Mesothelial cell of epicardium (in vitro differentiated cells): ENCODE measurements around the gene TBC1D22A. TPM values are rescaled to one million over a fixed set of nuclear protein-coding genes. Genes with fewer than 3 reads are reported as not detected.

ENCODE experiments used
- DNase-seq, 2 experiments: peaks; one replicate each; pipeline ENCODE4 v3.0.0; 2021; ENCODE audit warnings: low spot score in 2 of 2; ENCODE audit not compliant: unreplicated experiment in 2 of 2
- H3K27ac Mint-ChIP-seq: 2 replicates; pipeline ENCODE4 v1.8.0; 2021; ENCODE audit warnings: mixed read lengths
- H3K27me3 Mint-ChIP-seq: 2 replicates; pipeline ENCODE4 v1.8.0; 2021; ENCODE audit warnings: low read depth, mixed read lengths
- H3K36me3 Mint-ChIP-seq: 2 replicates; pipeline ENCODE4 v1.8.0; 2021; ENCODE audit warnings: mixed read lengths
- H3K4me1 Mint-ChIP-seq: 2 replicates; pipeline ENCODE4 v1.8.0; 2021; ENCODE audit warnings: mixed read lengths
- H3K4me3 Mint-ChIP-seq: 2 replicates; pipeline ENCODE4 v1.8.0; 2021; ENCODE audit warnings: mild to moderate bottlenecking, moderate library complexity, mixed read lengths
- H3K9me3 Mint-ChIP-seq: 2 replicates; pipeline ENCODE4 v1.8.0; 2021; ENCODE audit warnings: mixed read lengths
- total RNA-seq: library from RNA; stranded (reverse); gene quantifications from 3 replicates; pipeline ENCODE4 v1.2.1, GENCODE V29; 2021
- TF ChIP-seq, protein P1 (sequence below): fragments of 200-600 bp; sonication (generic); IDR thresholded peaks from one replicate; pipeline ENCODE4 v1.5.0; 2021; ENCODE audit warnings: antibody characterized with exemption; ENCODE audit not compliant: unreplicated experiment

The TBC1D22A gene
- total RNA-seq, 1 donor from 2014 or later: 26.6 TPM

DNA sequence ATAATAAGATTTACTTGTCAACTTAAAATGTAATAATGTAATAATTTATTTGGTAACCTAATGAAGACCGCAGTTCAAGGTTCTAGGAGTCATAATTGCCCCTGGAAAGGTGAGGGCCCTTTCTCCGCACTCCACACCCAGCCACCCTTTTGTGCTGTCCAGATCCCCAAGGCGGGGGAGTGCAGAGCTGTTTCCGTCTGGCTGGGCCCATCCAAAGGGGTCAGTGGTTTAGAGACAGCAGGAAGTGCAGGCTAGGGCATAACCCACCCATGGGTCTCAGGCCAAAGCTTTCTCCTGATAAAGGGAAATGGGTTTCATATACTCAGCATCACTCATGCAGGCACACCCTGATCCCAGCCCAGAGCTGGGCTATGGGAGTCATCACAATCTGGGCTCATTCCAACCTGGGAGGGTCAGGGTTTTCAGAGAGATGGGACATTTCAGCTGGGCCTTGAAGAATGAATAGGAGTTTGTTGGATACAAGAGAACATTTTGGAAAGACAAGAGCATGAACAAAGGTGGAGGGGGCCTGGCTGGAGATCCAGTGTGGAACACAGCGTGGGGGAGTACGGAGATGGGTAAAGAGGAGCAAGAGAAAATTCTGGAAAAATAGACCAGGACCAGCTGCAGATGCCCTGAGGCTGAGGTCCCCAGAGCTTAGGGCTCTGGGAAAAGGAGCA lies 432.2 kb downstream of the TBC1D22A start:
- Mint-ChIP-seq H3K9me3 (peaks cover 32% of the 10 kb centered on the region), H3K27ac (no peak overlapping the region), H3K4me3 (no peak overlapping the region), H3K36me3 (peaks cover 6% of the 10 kb centered on the region), H3K4me1 (no peaks in the 10 kb centered on the region), H3K27me3 (no peaks in the 10 kb centered on the region)
- DNase-seq: peak in 1 of 2 experiments; percentile 27
- TF ChIP-seq, protein P1, sequence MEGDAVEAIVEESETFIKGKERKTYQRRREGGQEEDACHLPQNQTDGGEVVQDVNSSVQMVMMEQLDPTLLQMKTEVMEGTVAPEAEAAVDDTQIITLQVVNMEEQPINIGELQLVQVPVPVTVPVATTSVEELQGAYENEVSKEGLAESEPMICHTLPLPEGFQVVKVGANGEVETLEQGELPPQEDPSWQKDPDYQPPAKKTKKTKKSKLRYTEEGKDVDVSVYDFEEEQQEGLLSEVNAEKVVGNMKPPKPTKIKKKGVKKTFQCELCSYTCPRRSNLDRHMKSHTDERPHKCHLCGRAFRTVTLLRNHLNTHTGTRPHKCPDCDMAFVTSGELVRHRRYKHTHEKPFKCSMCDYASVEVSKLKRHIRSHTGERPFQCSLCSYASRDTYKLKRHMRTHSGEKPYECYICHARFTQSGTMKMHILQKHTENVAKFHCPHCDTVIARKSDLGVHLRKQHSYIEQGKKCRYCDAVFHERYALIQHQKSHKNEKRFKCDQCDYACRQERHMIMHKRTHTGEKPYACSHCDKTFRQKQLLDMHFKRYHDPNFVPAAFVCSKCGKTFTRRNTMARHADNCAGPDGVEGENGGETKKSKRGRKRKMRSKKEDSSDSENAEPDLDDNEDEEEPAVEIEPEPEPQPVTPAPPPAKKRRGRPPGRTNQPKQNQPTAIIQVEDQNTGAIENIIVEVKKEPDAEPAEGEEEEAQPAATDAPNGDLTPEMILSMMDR: no peak

DNA sequence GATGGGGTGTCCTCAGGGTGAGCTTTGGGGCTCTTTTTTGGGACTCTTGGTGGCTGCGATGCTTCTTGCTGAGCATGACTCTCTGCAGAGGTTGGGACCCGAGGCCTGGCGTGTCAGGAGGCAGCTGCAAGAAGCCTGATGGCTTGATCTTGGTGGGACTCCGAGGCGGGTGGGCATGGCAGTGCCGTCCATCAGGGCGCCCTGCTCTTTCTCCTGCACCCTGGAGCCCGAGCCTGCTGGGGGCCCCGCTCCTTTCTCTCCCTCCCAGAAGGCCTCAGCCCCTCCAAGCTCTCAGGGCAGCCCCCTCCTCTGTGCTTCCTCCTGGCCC lies 432.7 kb downstream of the TBC1D22A start:
- TF ChIP-seq, protein P1: no peak
- H3K36me3 Mint-ChIP-seq: peaks cover 6% of the 10 kb centered on the region
- no peak for DNase-seq
- H3K4me1 Mint-ChIP-seq: no peaks in the 10 kb centered on the region
- no peaks in the 10 kb centered on the region for H3K27me3 Mint-ChIP-seq
- peaks cover 31% of the 10 kb centered on the region for H3K9me3 Mint-ChIP-seq
- no peak overlapping the region for H3K4me3 Mint-ChIP-seq
- no peak overlapping the region for H3K27ac Mint-ChIP-seq

DNA sequence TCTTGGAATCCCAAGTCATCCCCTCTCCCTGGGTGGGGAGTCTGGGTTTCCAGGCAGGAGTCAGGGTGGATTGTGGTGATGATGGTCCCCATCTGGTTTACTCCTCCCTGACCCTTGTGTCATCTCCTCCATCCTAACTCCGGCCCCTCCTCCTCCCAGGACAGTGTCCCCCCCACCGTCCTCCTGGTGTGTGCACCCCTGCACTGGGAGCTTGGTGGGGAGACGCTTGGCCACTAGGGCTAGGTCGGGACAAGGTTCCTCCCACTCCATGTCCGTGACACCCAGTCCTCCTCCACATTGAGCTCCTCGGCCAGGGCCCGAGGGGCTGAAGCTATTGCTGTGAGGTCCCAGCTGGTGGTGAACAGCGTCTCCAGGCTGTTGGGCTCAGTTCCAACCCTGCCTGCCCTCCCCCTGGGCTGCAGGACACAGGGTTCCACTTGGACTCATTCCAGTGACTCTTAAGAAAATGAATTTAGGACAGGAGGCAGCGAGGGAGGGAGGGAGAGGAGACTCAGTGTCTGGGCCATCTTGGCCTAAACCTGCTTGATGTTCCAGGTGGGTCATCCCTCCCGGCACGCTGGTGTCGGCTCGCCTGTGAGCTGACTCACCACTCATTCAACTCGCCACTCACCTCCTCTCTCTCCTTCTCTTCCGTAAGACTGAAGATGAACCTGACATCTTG lies 433.2 kb downstream of the TBC1D22A start:
- Mint-ChIP-seq H3K4me1 (no peaks in the 10 kb centered on the region), H3K36me3 (peaks cover 7% of the 10 kb centered on the region), H3K27ac (no peak overlapping the region), H3K4me3 (no peak overlapping the region), H3K9me3 (peaks cover 33% of the 10 kb centered on the region), H3K27me3 (no peaks in the 10 kb centered on the region)
- TF ChIP-seq, protein P1: no peak
- peak in 1 of 2 experiments; percentile 33 for DNase-seq

DNA sequence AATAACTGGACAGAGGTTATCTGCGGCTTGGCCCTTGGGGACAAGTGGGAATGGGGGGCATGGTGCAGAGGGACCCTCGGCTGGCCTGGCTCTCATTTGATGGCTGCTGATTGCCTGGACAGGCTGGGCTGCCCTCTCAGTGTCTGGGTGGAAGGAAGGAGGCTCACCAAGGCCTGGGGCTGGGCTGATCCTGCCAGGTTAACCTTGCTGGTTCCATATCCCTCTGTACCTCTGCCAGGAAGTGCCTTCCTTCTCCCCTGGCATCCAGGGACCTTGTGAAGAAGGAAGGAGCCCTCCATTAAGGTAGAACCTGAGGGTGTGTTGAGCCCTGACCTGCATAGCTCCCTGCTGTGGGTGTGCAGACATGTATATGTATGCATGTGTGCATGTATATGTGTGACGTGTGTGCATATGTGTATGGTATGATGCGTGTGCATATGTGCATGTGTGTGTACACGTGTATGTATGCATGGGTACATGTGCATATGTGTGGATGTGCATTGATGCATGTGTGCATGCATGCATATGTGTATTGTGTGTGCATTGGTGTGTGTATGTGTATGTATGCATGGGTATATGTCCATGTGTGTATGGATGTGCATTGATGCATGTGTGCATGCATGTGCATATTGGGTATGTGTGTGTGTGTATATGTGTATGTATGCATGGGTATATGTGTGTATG lies 433.9 kb downstream of the TBC1D22A start:
- Mint-ChIP-seq H3K27ac (no peak overlapping the region), H3K36me3 (peaks cover 10% of the 10 kb centered on the region), H3K9me3 (peaks cover 37% of the 10 kb centered on the region), H3K4me3 (no peak overlapping the region), H3K4me1 (no peaks in the 10 kb centered on the region), H3K27me3 (no peaks in the 10 kb centered on the region)
- DNase-seq: peak in 1 of 2 experiments; percentile 14
- TF ChIP-seq, protein P1: no peak

DNA sequence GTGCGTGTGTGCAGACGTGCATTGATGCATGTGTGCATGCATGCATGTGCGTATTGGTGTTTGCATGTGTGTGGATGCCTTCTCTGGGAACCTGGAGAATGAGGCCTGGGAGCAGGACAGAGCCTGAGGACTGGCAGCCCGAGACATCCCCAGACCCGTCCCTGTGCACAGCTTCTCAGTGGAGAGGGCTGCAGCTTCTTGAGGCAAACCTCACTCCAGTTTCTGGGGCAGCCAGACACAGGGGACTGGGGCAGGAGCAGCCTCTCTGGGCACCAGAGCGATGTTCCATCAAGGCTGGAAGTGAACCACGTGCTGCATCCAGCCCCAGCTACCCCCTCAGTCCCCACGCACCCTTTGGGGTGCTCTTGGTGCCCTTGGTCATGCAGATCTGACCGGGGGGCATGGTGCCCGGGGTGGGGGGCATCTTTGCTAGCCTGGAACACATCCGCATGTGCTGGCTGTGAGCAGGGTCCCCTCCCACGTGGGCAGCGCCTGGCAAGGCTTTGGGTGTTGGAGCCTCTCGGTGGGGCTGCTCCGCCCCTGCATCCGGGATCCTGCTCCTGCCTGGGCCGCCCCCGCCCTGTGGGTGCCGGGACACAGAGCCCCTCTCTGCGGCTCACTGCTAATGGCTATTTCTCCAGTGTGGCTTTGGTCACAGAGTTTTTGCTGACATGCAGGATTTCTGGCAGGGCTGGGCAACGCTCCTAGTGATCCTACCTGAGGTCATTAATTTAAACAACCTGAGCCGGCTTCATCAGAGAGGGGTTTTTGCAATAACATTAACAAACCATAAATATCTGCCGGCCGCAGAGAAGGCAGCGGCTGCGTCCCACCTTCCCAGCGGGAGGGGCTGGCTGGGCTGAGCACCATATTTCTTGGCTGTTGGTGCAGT lies 434.7 kb downstream of the TBC1D22A start:
- Mint-ChIP-seq H3K4me3 (no peak overlapping the region), H3K9me3 (peaks cover 36% of the 10 kb centered on the region), H3K27ac (no peak overlapping the region), H3K27me3 (no peaks in the 10 kb centered on the region), H3K4me1 (no peaks in the 10 kb centered on the region), H3K36me3 (peaks cover 10% of the 10 kb centered on the region)
- TF ChIP-seq, protein P1: no peak
- peak in 1 of 2 experiments; percentile 22 for DNase-seq
